DOHH2 (cell line): ENCODE results near the gene NAT9.

Experiments
- H3F3A ChIP-seq: fragments of 200-600 bp; sonication (generic), shearing (Covaris generic); 2 replicates; pipeline ENCODE4 v1.6.0; 2016; ENCODE audit warnings: antibody characterized with exemption, mild to moderate bottlenecking; ENCODE audit not compliant: control insufficient read depth, insufficient read depth
- H3K27ac ChIP-seq: fragments of 200-600 bp; sonication (generic); 2 replicates; pipeline ENCODE4 v1.5.1; 2014; ENCODE audit warnings: low read depth, mild to moderate bottlenecking, low read length, moderate library complexity
- H3K27me3 ChIP-seq: fragments of 200-600 bp; sonication (generic); 2 replicates; pipeline ENCODE4 v1.6.1; 2014; ENCODE audit warnings: mild to moderate bottlenecking, low read length, mixed read lengths; ENCODE audit not compliant: control insufficient read depth
- H3K36me3 ChIP-seq: fragments of 200-600 bp; sonication (generic); 2 replicates; pipeline ENCODE4 v1.6.1; 2014; ENCODE audit warnings: mild to moderate bottlenecking, low read length, moderate library complexity, mixed read lengths; ENCODE audit not compliant: control insufficient read depth
- H3K4me1 ChIP-seq: fragments of 200-600 bp; sonication (generic); 2 replicates; pipeline ENCODE4 v1.6.1; 2014; ENCODE audit warnings: mild to moderate bottlenecking, low read length, mixed read lengths; ENCODE audit not compliant: control insufficient read depth
- H3K4me2 ChIP-seq: fragments of 200-600 bp; sonication (generic); 2 replicates; pipeline ENCODE4 v1.6.0; 2014; ENCODE audit warnings: mild to moderate bottlenecking, low read length, moderate library complexity
- H3K4me3 ChIP-seq: fragments of 200-600 bp; sonication (generic); 2 replicates; pipeline ENCODE4 v1.5.1; 2014; ENCODE audit warnings: mild to moderate bottlenecking, low read length, mixed read lengths
- H3K79me2 ChIP-seq: fragments of 200-600 bp; sonication (generic); 2 replicates; pipeline ENCODE4 v1.6.1; 2014; ENCODE audit warnings: mild to moderate bottlenecking, low read length, mixed read lengths; ENCODE audit not compliant: control insufficient read depth
- H3K9me2 ChIP-seq: fragments of 200-600 bp; sonication (generic); replicated peaks from 2 replicates; pipeline ENCODE4 v1.6.1; 2014; ENCODE audit warnings: mild to moderate bottlenecking, low read length, mixed read lengths; ENCODE audit not compliant: control insufficient read depth
- H3K9me3 ChIP-seq: fragments of 200-600 bp; sonication (generic); 2 replicates; pipeline ENCODE4 v1.6.1; 2014; ENCODE audit warnings: antibody characterized with exemption, low read length, mixed read lengths; ENCODE audit not compliant: control insufficient read depth, insufficient read depth
- H4K20me1 ChIP-seq: fragments of 200-600 bp; sonication (generic); 2 replicates; pipeline ENCODE4 v1.6.0; 2014; ENCODE audit warnings: low read depth, mild to moderate bottlenecking, antibody characterized with exemption, low read length, moderate library complexity; ENCODE audit not compliant: control insufficient read depth, insufficient read depth
- CTCF ChIP-seq: fragments of 200-600 bp; sonication (generic); IDR thresholded peaks from one replicate; pipeline ENCODE4 v1.5.1; 2014; ENCODE audit warnings: antibody characterized with exemption, mild to moderate bottlenecking, low read depth, low read length; ENCODE audit not compliant: poor library complexity, severe bottlenecking
- EZH2phosphoT487 ChIP-seq: fragments of 200-600 bp; sonication (generic); IDR thresholded peaks from 2 replicates; pipeline ENCODE4 v1.6.1; 2017; ENCODE audit warnings: borderline replicate concordance, mild to moderate bottlenecking, antibody characterized with exemption, low read length, moderate library complexity, mixed read lengths

NAT9 gene

GRCh38 chr17:74792586-74793105 lies 16.5 kb upstream of the NAT9 start:
- Histone ChIP-seq H4K20me1 (no peaks in the 10 kb centered on the region), H3K4me1 (peaks cover 4% of the 10 kb centered on the region), H3K36me3 (no peaks in the 10 kb centered on the region), H3K27me3 (no peaks in the 10 kb centered on the region), H3K9me3 (no peaks in the 10 kb centered on the region), H3K4me2 (no peak overlapping the region), H3K27ac (no peak overlapping the region), H3K9me2 (no peaks in the 10 kb centered on the region), H3K79me2 (no peaks in the 10 kb centered on the region), H3F3A (no peaks in the 10 kb centered on the region), H3K4me3 (no peak overlapping the region)
- TF ChIP-seq EZH2phosphoT487: no peak
- no peak for TF ChIP-seq CTCF

- TF ChIP-seq CTCF (no peak), EZH2phosphoT487 (no peak)
- no peaks in the 10 kb centered on the region for H3K36me3 ChIP-seq
- no peak overlapping the region for H3K27ac ChIP-seq
- peaks cover 4% of the 10 kb centered on the region; the same call in 1 of the 2 replicates for H4K20me1 ChIP-seq
- H3F3A ChIP-seq: no peaks in the 10 kb centered on the region
- no peaks in the 10 kb centered on the region for H3K9me2 ChIP-seq
- peaks cover 5% of the 10 kb centered on the region for H3K4me1 ChIP-seq
- no peaks in the 10 kb centered on the region for H3K79me2 ChIP-seq
- no peak overlapping the region for H3K4me3 ChIP-seq
- no peaks in the 10 kb centered on the region for H3K27me3 ChIP-seq
- H3K4me2 ChIP-seq: no peak overlapping the region
- no peaks in the 10 kb centered on the region for H3K9me3 ChIP-seq
Observed at GRCh38 chr17:74790161-74791058, 14.3 kb upstream of the NAT9 start.

DNA sequence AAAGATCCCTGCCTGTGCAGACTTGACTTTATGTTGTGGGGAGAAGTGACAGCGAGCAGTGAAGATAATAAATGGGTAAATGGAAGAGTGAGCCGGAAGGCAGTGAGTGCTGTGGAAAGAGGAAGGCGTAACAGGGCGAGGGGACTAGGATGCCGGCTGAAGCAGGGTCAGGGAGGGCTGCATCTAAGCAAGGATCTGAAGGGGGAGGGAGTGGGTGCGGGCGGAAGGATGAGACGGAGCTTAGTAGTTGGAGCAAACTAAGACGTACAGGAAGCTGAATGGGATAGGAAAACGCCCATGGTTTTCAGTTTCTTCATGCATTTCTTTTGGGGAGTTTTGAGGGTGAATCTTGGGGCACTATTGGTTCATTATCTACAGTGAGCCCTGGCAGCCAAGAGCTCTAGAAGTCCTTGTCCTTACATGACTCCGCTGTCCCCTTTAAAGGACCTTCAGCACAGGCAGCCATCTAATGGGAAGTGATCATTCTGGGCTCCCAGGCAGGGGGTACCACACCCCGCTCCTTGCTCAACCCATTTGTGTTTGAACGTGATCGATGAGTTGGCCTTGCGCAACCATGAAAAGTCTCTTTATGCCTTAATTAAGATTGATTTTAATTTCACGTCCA lies 10.4 kb upstream of the NAT9 start:
- H3K4me2 ChIP-seq: no peak overlapping the region
- H3K4me1 ChIP-seq: peaks cover 25% of the 10 kb centered on the region
- no peaks in the 10 kb centered on the region for H3K79me2 ChIP-seq
- no peaks in the 10 kb centered on the region for H3K9me3 ChIP-seq
- no peak for TF ChIP-seq EZH2phosphoT487
- no peak for TF ChIP-seq CTCF
- no peaks in the 10 kb centered on the region for H3K9me2 ChIP-seq
- H3K36me3 ChIP-seq: no peaks in the 10 kb centered on the region
- peaks cover 4% of the 10 kb centered on the region; the same call in 1 of the 2 replicates for H4K20me1 ChIP-seq
- no peaks in the 10 kb centered on the region for H3F3A ChIP-seq
- no peak overlapping the region for H3K27ac ChIP-seq
- H3K27me3 ChIP-seq: no peaks in the 10 kb centered on the region
- H3K4me3 ChIP-seq: no peak overlapping the region
